Body of pancreas (tissue), 4 donors: ENCODE data around the gene TBL1Y.
"Not testable (repeated sequence)": the region's sequence is repeated elsewhere in the genome, so short reads cannot be mapped to it uniquely, and the experiment has no call there.

ENCODE experiments used
- CTCF ChIP-seq, 7 experiments: fragments of 450-650 bp in 4 of 7; fragments of 200-600 bp in 3 of 7; sonication (generic) in 3 of 7; IDR thresholded peaks; one replicate each; pipeline ENCODE4 v1.5.1; 2016 to 2019; ENCODE audit warnings: antibody characterized with exemption in 7 of 7
- POLR2A ChIP-seq, 3 donors: fragments of 450-650 bp; IDR thresholded peaks; one replicate each; pipeline ENCODE4 v1.6.1; 2016; ENCODE audit warnings: antibody characterized with exemption in 3 of 3, mild to moderate bottlenecking in 2 of 3

- TF ChIP-seq CTCF, POLR2A (IDR thresholded peaks at IDR 0.05): not testable (repeated sequence)
Observed at GRCh38 chrY:6908021-6908420, 2.5 kb upstream of the TBL1Y start.
